Measurements from ENCODE around the gene PSD4.

DNA sequence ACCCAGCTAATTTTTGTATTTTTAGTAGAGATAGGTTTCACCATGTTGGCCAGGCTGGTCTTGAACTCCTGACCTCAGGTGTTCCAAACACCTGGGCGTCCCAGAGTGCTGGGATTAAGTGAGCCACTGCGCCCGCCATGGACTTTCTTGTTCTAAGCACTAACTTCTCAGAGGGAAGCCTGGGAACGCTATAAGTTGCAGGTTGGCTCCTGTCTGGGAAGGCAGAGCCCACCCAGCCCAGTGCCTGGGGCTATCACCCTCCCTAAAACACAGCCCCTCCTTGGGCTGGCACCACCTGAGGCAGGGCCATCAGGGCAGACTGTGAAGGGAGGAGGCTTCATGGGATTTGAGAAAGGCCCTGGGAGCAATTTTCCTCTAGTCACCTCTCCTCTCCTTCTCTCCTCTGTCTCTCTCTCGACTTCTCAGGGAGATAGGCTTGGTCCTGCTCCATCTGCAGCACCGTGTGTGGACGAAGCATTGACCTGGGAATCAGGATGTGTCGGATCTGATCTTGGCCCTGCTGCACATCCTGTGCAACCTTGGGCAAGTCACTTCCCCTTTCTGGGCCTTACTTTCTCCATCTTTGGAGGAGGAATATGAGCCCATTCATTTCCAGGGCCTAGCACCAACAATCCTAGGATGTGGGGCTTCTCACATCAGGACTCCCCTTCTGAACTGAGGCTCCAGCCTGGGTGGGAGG lies 10.9 kb downstream of the PSD4 start:
- TF ChIP-seq, protein P1, sequence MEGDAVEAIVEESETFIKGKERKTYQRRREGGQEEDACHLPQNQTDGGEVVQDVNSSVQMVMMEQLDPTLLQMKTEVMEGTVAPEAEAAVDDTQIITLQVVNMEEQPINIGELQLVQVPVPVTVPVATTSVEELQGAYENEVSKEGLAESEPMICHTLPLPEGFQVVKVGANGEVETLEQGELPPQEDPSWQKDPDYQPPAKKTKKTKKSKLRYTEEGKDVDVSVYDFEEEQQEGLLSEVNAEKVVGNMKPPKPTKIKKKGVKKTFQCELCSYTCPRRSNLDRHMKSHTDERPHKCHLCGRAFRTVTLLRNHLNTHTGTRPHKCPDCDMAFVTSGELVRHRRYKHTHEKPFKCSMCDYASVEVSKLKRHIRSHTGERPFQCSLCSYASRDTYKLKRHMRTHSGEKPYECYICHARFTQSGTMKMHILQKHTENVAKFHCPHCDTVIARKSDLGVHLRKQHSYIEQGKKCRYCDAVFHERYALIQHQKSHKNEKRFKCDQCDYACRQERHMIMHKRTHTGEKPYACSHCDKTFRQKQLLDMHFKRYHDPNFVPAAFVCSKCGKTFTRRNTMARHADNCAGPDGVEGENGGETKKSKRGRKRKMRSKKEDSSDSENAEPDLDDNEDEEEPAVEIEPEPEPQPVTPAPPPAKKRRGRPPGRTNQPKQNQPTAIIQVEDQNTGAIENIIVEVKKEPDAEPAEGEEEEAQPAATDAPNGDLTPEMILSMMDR (conservative IDR thresholded peaks at IDR 0.05; ENCODE audit: low read depth, low read length) = no peak
- no peak for TF ChIP-seq EZH2 (IDR thresholded peaks at IDR 0.05; ENCODE audit: borderline replicate concordance, low read depth, low read length, poor library complexity, severe bottlenecking)
